Esophagus muscularis mucosa (tissue), 3 donors: Measurements from ENCODE around the gene NEMF.

ENCODE experiments used
- POLR2A ChIP-seq: fragments of 450-650 bp; IDR thresholded peaks from one replicate; pipeline ENCODE4 v1.6.1; 2017; ENCODE audit warnings: antibody characterized with exemption, moderate library complexity, mild to moderate bottlenecking, low read depth
- POLR2AphosphoS5 ChIP-seq, 2 donors: sonication (generic); formaldehyde crosslinking; IDR thresholded peaks; one replicate each; pipeline ENCODE4 v1.6.1; 2017; ENCODE audit warnings: antibody characterized with exemption in 2 of 2
- TF ChIP-seq, protein P1 (sequence below), 3 experiments: fragments of 200-600 bp in 2 of 3; fragments of 450-650 bp in 1 of 3; sonication (generic) in 2 of 3; IDR thresholded peaks; one replicate each; pipeline ENCODE4 v1.5.1; 2017 to 2019; ENCODE audit warnings: antibody characterized with exemption in 3 of 3, mild to moderate bottlenecking in 2 of 3, moderate library complexity in 1 of 3

DNA sequence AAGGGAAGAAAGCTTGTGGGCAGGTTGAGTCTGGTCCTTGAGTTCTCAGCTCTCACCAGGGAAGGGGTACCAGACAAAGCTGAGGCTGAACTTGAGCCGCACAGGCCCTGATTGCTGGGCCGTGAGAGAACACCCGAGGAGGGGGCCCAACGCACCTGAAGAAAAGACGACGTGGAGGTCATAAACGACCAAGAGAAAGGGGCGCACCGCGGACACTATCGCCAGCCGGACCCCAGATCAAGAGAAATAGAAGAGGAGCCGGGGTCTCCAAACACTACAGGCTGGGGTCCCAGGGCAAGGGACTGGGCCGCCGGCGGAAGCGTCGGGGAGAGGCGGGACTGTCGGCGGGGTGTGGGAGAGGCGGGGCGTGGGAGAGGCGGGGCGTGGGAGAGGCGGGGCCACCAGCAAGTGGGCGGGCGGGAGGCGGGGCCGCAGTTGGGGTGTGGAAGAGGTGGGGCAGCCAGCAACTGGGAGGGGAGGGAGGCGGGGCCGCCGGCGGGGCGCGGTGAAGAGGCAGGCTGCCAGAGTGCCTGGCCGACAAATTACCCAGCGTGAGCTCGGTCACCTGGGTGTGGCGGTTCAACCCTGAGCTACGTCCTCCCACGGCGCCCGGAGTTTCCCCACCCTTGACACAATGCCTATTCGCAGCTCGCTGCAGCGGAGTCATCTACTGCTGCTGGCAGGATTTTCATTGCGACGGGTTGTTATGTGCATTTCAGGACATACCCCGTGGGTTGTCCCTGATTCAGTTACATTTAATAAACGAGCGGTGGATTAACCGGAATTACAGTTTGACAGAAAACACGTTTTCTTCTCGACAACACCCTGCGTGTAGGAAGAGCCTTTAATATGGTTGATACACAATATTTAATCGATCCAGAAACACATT lies 15.5 kb upstream of the NEMF start:
- TF ChIP-seq, protein P1, sequence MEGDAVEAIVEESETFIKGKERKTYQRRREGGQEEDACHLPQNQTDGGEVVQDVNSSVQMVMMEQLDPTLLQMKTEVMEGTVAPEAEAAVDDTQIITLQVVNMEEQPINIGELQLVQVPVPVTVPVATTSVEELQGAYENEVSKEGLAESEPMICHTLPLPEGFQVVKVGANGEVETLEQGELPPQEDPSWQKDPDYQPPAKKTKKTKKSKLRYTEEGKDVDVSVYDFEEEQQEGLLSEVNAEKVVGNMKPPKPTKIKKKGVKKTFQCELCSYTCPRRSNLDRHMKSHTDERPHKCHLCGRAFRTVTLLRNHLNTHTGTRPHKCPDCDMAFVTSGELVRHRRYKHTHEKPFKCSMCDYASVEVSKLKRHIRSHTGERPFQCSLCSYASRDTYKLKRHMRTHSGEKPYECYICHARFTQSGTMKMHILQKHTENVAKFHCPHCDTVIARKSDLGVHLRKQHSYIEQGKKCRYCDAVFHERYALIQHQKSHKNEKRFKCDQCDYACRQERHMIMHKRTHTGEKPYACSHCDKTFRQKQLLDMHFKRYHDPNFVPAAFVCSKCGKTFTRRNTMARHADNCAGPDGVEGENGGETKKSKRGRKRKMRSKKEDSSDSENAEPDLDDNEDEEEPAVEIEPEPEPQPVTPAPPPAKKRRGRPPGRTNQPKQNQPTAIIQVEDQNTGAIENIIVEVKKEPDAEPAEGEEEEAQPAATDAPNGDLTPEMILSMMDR (IDR thresholded peaks at IDR 0.05), result peak in 1 of 3 experiments; percentile 3
- TF ChIP-seq POLR2A (peak; percentile 44), POLR2AphosphoS5 (IDR thresholded peaks at IDR 0.05) (peak; percentile 93 to 96)
